ENCODE measurements around the gene KCNQ4. TPM values are rescaled to one million over a fixed set of nuclear protein-coding genes. Genes with fewer than 3 reads are reported as not detected.

KCNQ4 gene
- total RNA-seq, 3 donors from 2014 or later (not counting 1 experiment from before 2014, with no cell fraction given): 0.14 to 0.45 (median 0.35) TPM

- Mint-ChIP-seq H3K4me3 (no peak overlapping the region), H3K36me3 (no peaks in the 10 kb centered on the region), H3K4me1 (peaks cover 12 to 24% of the 10 kb centered on the region in 2 donors), H3K27me3 (ENCODE audit: low read depth in 2 of 2) (no peaks in the 10 kb centered on the region), H3K27ac (peak overlapping the region; percentile 4 to 48), H3K9me3 (no peaks in the 10 kb centered on the region)
- TF ChIP-seq CTCF (IDR thresholded peaks at IDR 0.05): no peak
- H3K27ac ChIP-seq (ENCODE audit: low read length): no peak overlapping the region
- DNase-seq (no peak), ATAC-seq (no peak)
- no peaks in the 10 kb centered on the region for H3K27me3 ChIP-seq (ENCODE audit: control insufficient read depth, insufficient read depth, low read length)
- WGBS (ENCODE audit: insufficient coverage): 100% methylated on average over 1 of the region's 1 CpG
- intact Hi-C loops (cut with micrococcal nuclease): no loop called here
- peaks cover 12% of the 10 kb centered on the region for H3K4me1 ChIP-seq (ENCODE audit: control insufficient read depth, insufficient read depth, low read length)
- no peaks in the 10 kb centered on the region for H3K36me3 ChIP-seq (ENCODE audit: control insufficient read depth, insufficient read depth, low read length)
- no peak overlapping the region for H3K4me3 ChIP-seq (ENCODE audit: low read length)
- H3K9me3 ChIP-seq (ENCODE audit: control insufficient read depth, insufficient read depth, low read length): no peaks in the 10 kb centered on the region
Observed at GRCh38 chr1:40845895-40846294, 62.3 kb downstream of the KCNQ4 start.

- Mint-ChIP-seq H3K27ac (no peak overlapping the region), H3K4me1 (peaks cover 10 to 20% of the 10 kb centered on the region in 2 donors), H3K36me3 (no peaks in the 10 kb centered on the region), H3K27me3 (ENCODE audit: low read depth in 2 of 2) (no peaks in the 10 kb centered on the region), H3K9me3 (no peaks in the 10 kb centered on the region), H3K4me3 (no peak overlapping the region)
- H3K27me3 ChIP-seq (ENCODE audit: control insufficient read depth, insufficient read depth, low read length): no peaks in the 10 kb centered on the region
- ATAC-seq (no peak), DNase-seq (no peak)
- H3K27ac ChIP-seq (ENCODE audit: low read length): no peak overlapping the region
- H3K4me1 ChIP-seq (ENCODE audit: control insufficient read depth, insufficient read depth, low read length): peaks cover 12% of the 10 kb centered on the region
- no peaks in the 10 kb centered on the region for H3K36me3 ChIP-seq (ENCODE audit: control insufficient read depth, insufficient read depth, low read length)
- WGBS (ENCODE audit: insufficient coverage): 92% methylated on average over 6 of the region's 6 CpGs
- H3K4me3 ChIP-seq (ENCODE audit: low read length): no peak overlapping the region
- TF ChIP-seq CTCF (IDR thresholded peaks at IDR 0.05): no peak
- intact Hi-C loops (cut with micrococcal nuclease): no loop called here
- H3K9me3 ChIP-seq (ENCODE audit: control insufficient read depth, insufficient read depth, low read length): no peaks in the 10 kb centered on the region
Observed at GRCh38 chr1:40847023-40847745, 63.6 kb downstream of the KCNQ4 start.

- H3K27me3 ChIP-seq (ENCODE audit: control insufficient read depth, insufficient read depth, low read length): no peaks in the 10 kb centered on the region
- Mint-ChIP-seq H3K27ac (no peak overlapping the region), H3K9me3 (no peaks in the 10 kb centered on the region), H3K27me3 (ENCODE audit: low read depth in 2 of 2) (peaks cover 0 to 3% of the 10 kb centered on the region in 2 donors), H3K4me1 (peaks cover 10 to 20% of the 10 kb centered on the region in 2 donors), H3K4me3 (no peak overlapping the region), H3K36me3 (no peaks in the 10 kb centered on the region)
- H3K36me3 ChIP-seq (ENCODE audit: control insufficient read depth, insufficient read depth, low read length): no peaks in the 10 kb centered on the region
- 84% methylated on average over 6 of the region's 6 CpGs for WGBS (ENCODE audit: insufficient coverage)
- no peak for DNase-seq
- no peak overlapping the region for H3K27ac ChIP-seq (ENCODE audit: low read length)
- no peak for ATAC-seq
- no peak for TF ChIP-seq CTCF (IDR thresholded peaks at IDR 0.05)
- no peak overlapping the region for H3K4me3 ChIP-seq (ENCODE audit: low read length)
- no peaks in the 10 kb centered on the region for H3K9me3 ChIP-seq (ENCODE audit: control insufficient read depth, insufficient read depth, low read length)
- peaks cover 12% of the 10 kb centered on the region for H3K4me1 ChIP-seq (ENCODE audit: control insufficient read depth, insufficient read depth, low read length)
- intact Hi-C loops (cut with micrococcal nuclease): no loop called here
Observed at GRCh38 chr1:40848530-40849189, 65.1 kb downstream of the KCNQ4 start.

All from natural killer cell (primary cell).